ENCODE results near the gene LIMD2. TPM values are rescaled to one million over a fixed set of nuclear protein-coding genes. Genes with fewer than 3 reads are reported as not detected.

The LIMD2 gene
- total RNA-seq, 1 experiment from 2014 or later: 15.3 TPM

DNA sequence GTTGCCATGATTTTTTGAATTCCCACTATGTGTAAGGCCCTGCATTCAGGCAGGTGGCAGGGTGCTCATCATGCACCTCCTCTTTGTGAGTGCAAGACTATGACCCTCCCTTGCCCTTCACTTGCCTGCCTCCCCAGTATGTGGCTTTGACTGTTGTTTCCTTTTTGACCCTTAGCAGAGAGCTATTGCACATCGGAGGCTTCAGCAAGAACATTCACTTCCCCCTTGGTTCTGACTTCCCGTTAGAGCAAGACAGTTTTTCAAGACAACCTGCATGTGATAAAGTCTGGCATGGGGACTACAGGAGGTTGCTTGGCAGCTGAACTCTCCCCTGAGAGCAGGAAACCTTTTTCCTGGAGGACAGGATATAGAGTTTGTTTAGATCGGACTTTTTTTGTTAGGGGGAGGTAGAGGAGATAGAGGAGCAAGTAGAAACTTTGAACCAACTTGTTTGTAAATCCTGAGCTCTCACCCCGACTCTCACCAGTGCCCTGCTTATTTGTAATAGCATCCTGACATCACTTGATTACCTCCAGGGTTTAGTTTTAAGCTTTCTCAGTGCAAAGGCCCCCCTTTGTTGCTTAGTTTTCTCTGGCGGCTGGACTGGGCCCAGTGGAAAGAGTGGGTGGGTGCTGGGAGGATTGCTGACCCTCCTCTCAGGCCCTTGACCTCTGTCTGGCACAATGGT is 34.3 kb downstream of the LIMD2 start:
- in situ Hi-C loops (cut with HindIII; ENCODE audit: low pct_unique_long_range_greater_than_20kb, low sequenced_read_pairs) (no loop called here), intact Hi-C loops (cut with micrococcal nuclease; ENCODE audit: unreplicated experiment) (no loop called here)
- no peak overlapping the region for H3K27ac ChIP-seq (ENCODE audit: low read length)
- H3K9me3 ChIP-seq (ENCODE audit: control insufficient read depth, insufficient read depth, low read depth, low read length): no peaks in the 10 kb centered on the region
- no peaks in the 10 kb centered on the region for H3K27me3 ChIP-seq (ENCODE audit: control insufficient read depth, insufficient read depth, low read length)
- no peak overlapping the region for H3K4me3 ChIP-seq (ENCODE audit: low read depth in 2 of 2, low read length in 2 of 2)
- BruUV-seq (replicated peaks): no TSS peak
- no peaks in the 10 kb centered on the region for H3K4me1 ChIP-seq (ENCODE audit: control insufficient read depth, insufficient read depth, low read length)
- no peak for ATAC-seq
- DNase-seq (ENCODE audit: low read depth, low spot score): no peak
- H3K36me3 ChIP-seq (ENCODE audit: control insufficient read depth, insufficient read depth, low read length): peaks cover 2% of the 10 kb centered on the region; the same call in 1 of the 2 replicates
- TF ChIP-seq POLR2AphosphoS5 (IDR thresholded peaks at IDR 0.05; ENCODE audit: low read depth, low read length) (no peak), CTCF (IDR thresholded peaks at IDR 0.05) (no peak), TCF7L2 (IDR thresholded peaks at IDR 0.05; ENCODE audit: low read depth, low read length) (no peak), SIN3A (IDR thresholded peaks at IDR 0.05; ENCODE audit: borderline replicate concordance, insufficient read depth, low read depth, low read length) (no peak)
- TF ChIP-seq, protein P1, sequence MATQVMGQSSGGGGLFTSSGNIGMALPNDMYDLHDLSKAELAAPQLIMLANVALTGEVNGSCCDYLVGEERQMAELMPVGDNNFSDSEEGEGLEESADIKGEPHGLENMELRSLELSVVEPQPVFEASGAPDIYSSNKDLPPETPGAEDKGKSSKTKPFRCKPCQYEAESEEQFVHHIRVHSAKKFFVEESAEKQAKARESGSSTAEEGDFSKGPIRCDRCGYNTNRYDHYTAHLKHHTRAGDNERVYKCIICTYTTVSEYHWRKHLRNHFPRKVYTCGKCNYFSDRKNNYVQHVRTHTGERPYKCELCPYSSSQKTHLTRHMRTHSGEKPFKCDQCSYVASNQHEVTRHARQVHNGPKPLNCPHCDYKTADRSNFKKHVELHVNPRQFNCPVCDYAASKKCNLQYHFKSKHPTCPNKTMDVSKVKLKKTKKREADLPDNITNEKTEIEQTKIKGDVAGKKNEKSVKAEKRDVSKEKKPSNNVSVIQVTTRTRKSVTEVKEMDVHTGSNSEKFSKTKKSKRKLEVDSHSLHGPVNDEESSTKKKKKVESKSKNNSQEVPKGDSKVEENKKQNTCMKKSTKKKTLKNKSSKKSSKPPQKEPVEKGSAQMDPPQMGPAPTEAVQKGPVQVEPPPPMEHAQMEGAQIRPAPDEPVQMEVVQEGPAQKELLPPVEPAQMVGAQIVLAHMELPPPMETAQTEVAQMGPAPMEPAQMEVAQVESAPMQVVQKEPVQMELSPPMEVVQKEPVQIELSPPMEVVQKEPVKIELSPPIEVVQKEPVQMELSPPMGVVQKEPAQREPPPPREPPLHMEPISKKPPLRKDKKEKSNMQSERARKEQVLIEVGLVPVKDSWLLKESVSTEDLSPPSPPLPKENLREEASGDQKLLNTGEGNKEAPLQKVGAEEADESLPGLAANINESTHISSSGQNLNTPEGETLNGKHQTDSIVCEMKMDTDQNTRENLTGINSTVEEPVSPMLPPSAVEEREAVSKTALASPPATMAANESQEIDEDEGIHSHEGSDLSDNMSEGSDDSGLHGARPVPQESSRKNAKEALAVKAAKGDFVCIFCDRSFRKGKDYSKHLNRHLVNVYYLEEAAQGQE (IDR thresholded peaks at IDR 0.05; ENCODE audit: insufficient read depth in 1 of 2, low read depth in 2 of 2, low read length in 1 of 2): no peak
- ChIA-PET CTCF (no interaction called here), POLR2A (no interaction called here)

- no peak overlapping the region for H3K27ac ChIP-seq (ENCODE audit: low read length)
- DNase-seq (ENCODE audit: low read depth, low spot score) (no peak), ATAC-seq (no peak)
- ChIA-PET CTCF (no interaction called here), POLR2A (no interaction called here)
- H3K9me3 ChIP-seq (ENCODE audit: control insufficient read depth, insufficient read depth, low read depth, low read length): no peaks in the 10 kb centered on the region
- no peak for TF ChIP-seq SIN3A (IDR thresholded peaks at IDR 0.05; ENCODE audit: borderline replicate concordance, insufficient read depth, low read depth, low read length)
- no peak for TF ChIP-seq POLR2AphosphoS5 (IDR thresholded peaks at IDR 0.05; ENCODE audit: low read depth, low read length)
- no peak for TF ChIP-seq CTCF (IDR thresholded peaks at IDR 0.05)
- BruUV-seq (replicated peaks): no TSS peak
- H3K27me3 ChIP-seq (ENCODE audit: control insufficient read depth, insufficient read depth, low read length): no peaks in the 10 kb centered on the region
- intact Hi-C loops (cut with micrococcal nuclease; ENCODE audit: unreplicated experiment): no loop called here
- in situ Hi-C loops (cut with HindIII; ENCODE audit: low pct_unique_long_range_greater_than_20kb, low sequenced_read_pairs): no loop called here
- no peaks in the 10 kb centered on the region for H3K36me3 ChIP-seq (ENCODE audit: control insufficient read depth, insufficient read depth, low read length)
- H3K4me1 ChIP-seq (ENCODE audit: control insufficient read depth, insufficient read depth, low read length): no peaks in the 10 kb centered on the region
- no peak overlapping the region for H3K4me3 ChIP-seq (ENCODE audit: low read depth in 2 of 2, low read length in 2 of 2)
Measured at GRCh38 chr17:63659850-63660249, 40.1 kb downstream of the LIMD2 start.

All from Panc1 (cell line).